SK-N-SH (cell line): ENCODE measurements around the gene CDHR3. TPM values are rescaled to one million over a fixed set of nuclear protein-coding genes. Genes with fewer than 3 reads are reported as not detected.

Source experiments
- CTCF ChIA-PET: fragments of 300-600, 350-600 bp; formaldehyde crosslinking; extraction: SDS; loops from one replicate; lab custom pipeline; 2021; lab: Yijun Ruan, JAX
- POLR2A ChIA-PET: fragments of 350-600 bp; sonication (Branson Sonifier 250); formaldehyde crosslinking; extraction: SDS; loops from one replicate; lab custom pipeline; 2020; ENCODE audit warnings: antibody characterized with exemption, inconsistent platforms; lab: Yijun Ruan, JAX
- DNase-seq: peaks from one replicate; pipeline ENCODE4 v3.0.0; 2012
- H2AFZ ChIP-seq: fragments of 200-600 bp; sonication (generic); 2 replicates; pipeline ENCODE4 v1.8.1; 2016; ENCODE audit warnings: antibody characterized with exemption, mild to moderate bottlenecking, low read depth
- H3F3A ChIP-seq: fragments of 200-600 bp; sonication (generic); replicated peaks from 2 replicates; pipeline ENCODE3; 2016; ENCODE audit warnings: antibody characterized with exemption, mild to moderate bottlenecking; ENCODE audit not compliant: insufficient read depth
- H3K27ac ChIP-seq, 2 experiments: fragments of 200-500 bp in 1 of 2; fragments of 200-600 bp in 1 of 2; sonication (Bioruptor generic) in 1 of 2; sonication (generic), shearing (Covaris generic) in 1 of 2; 2 replicates each; pipeline versions ENCODE4 v1.5.1 to v1.6.1; 2014 to 2016; ENCODE audit warnings: low read depth in 2 of 2, inconsistent platforms in 1 of 2, low read length in 1 of 2, mild to moderate bottlenecking in 1 of 2, mixed read lengths in 1 of 2
- H3K27me3 ChIP-seq: fragments of 200-600 bp; sonication (generic), shearing (Covaris generic); 2 replicates; pipeline ENCODE4 v1.6.1; 2016; ENCODE audit warnings: mixed run types; ENCODE audit not compliant: insufficient read depth
- H3K36me3 ChIP-seq, 2 experiments: fragments of 200-500 bp in 1 of 2; fragments of 200-600 bp in 1 of 2; sonication (Bioruptor generic) in 1 of 2; sonication (generic) in 1 of 2; replicated peaks in 1 of 2; 2 replicates each; pipeline versions ENCODE3 to v1.5.1; 2014 to 2016; ENCODE audit warnings: low read length in 1 of 2, mild to moderate bottlenecking in 1 of 2; ENCODE audit not compliant: insufficient read depth in 2 of 2, control insufficient read depth in 1 of 2
- H3K4me1 ChIP-seq, 2 experiments: fragments of 200-500 bp in 1 of 2; fragments of 200-600 bp in 1 of 2; sonication (Bioruptor generic) in 1 of 2; sonication (generic), shearing (Covaris generic) in 1 of 2; 2 replicates each; pipeline versions ENCODE4 v1.5.1 to v1.6.1; 2014 to 2016; ENCODE audit warnings: low read depth in 1 of 2, low read length in 1 of 2, mixed run types in 1 of 2; ENCODE audit not compliant: insufficient read depth in 2 of 2, control insufficient read depth in 1 of 2
- H3K4me2 ChIP-seq: fragments of 200-600 bp; sonication (generic), shearing (Covaris generic); 2 replicates; pipeline ENCODE4 v1.6.1; 2017; ENCODE audit warnings: mixed run types
- H3K4me3 ChIP-seq, 2 experiments: fragments of 200-500 bp in 1 of 2; fragments of 200-600 bp in 1 of 2; sonication (Bioruptor generic) in 1 of 2; sonication (generic), shearing (Covaris generic) in 1 of 2; 2 replicates each; pipeline versions ENCODE4 v1.5.1 to v1.8.1; 2014 to 2016; ENCODE audit warnings: low read depth in 2 of 2, inconsistent platforms in 1 of 2, low read length in 1 of 2, mild to moderate bottlenecking in 1 of 2, mixed read lengths in 1 of 2, moderate library complexity in 1 of 2
- H3K79me2 ChIP-seq: fragments of 200-600 bp; sonication (generic); 2 replicates; pipeline ENCODE4 v1.8.1; 2017; ENCODE audit warnings: mild to moderate bottlenecking; ENCODE audit not compliant: insufficient read depth
- H3K9ac ChIP-seq: fragments of 200-600 bp; sonication (generic); 2 replicates; pipeline ENCODE4 v1.6.1; 2017; ENCODE audit warnings: mixed run types
- H3K9me2 ChIP-seq: fragments of 200-600 bp; sonication (generic); 2 replicates; pipeline ENCODE4 v1.6.1; 2017; ENCODE audit warnings: mixed run types
- H3K9me3 ChIP-seq: fragments of 200-600 bp; sonication (generic); 2 replicates; pipeline ENCODE4 v1.6.1; 2017; ENCODE audit warnings: mixed run types, mild to moderate bottlenecking, moderate library complexity
- H4K20me1 ChIP-seq: fragments of 200-600 bp; sonication (generic); 2 replicates; pipeline ENCODE4 v1.6.1; 2017; ENCODE audit warnings: mild to moderate bottlenecking, mixed run types; ENCODE audit not compliant: insufficient read depth
- ELF1 ChIP-seq: IDR thresholded peaks from 2 replicates; pipeline ENCODE4 v1.4.0; 2012
- EZH2phosphoT487 ChIP-seq: fragments of 200-600 bp; sonication (generic); IDR thresholded peaks from 2 replicates; pipeline ENCODE4 v1.6.1; 2017; ENCODE audit warnings: low read depth, mixed run types, mild to moderate bottlenecking, antibody characterized with exemption, moderate library complexity, borderline replicate concordance
- FOSL2 ChIP-seq: IDR thresholded peaks from 2 replicates; pipeline ENCODE4 v1.4.0; 2012; ENCODE audit warnings: low read depth, mild to moderate bottlenecking, moderate library complexity, borderline replicate concordance
- FOXJ3 ChIP-seq: sonication (generic); formaldehyde crosslinking; IDR thresholded peaks from 2 replicates; pipeline ENCODE4 v1.5.1; 2020; ENCODE audit warnings: mild to moderate bottlenecking, missing genetic modification reagents
- FOXM1 ChIP-seq: IDR thresholded peaks from 2 replicates; pipeline ENCODE4 v1.4.0; 2012; ENCODE audit warnings: low read depth, mild to moderate bottlenecking
- GABPA ChIP-seq: IDR thresholded peaks from 2 replicates; pipeline ENCODE4 v1.4.0; 2012; ENCODE audit warnings: low read depth, mild to moderate bottlenecking
- GATA2 ChIP-seq: sonication (generic); formaldehyde crosslinking; IDR thresholded peaks from 2 replicates; pipeline ENCODE4 v1.5.0; 2020; ENCODE audit warnings: mild to moderate bottlenecking, missing genetic modification reagents
- IRF3 ChIP-seq: fragments of 150-350 bp; IDR thresholded peaks from 2 replicates; pipeline ENCODE4 v1.6.1; 2016; ENCODE audit warnings: mild to moderate bottlenecking, low read depth, low read length
- MAX ChIP-seq: IDR thresholded peaks from 2 replicates; pipeline ENCODE4 v1.4.0; 2012; ENCODE audit warnings: low read depth
- MEF2A ChIP-seq: IDR thresholded peaks from 2 replicates; pipeline ENCODE4 v1.4.0; 2012; ENCODE audit warnings: low read depth, borderline replicate concordance
- MXI1 ChIP-seq: IDR thresholded peaks from 2 replicates; pipeline ENCODE4 v1.6.1; 2012; ENCODE audit warnings: mild to moderate bottlenecking, low read depth, low read length, improper control_type of control experiment
- NFIC ChIP-seq: IDR thresholded peaks from 2 replicates; pipeline ENCODE4 v1.4.0; 2012; ENCODE audit warnings: borderline replicate concordance
- NRF1 ChIP-seq: IDR thresholded peaks from 2 replicates; pipeline ENCODE4 v1.6.1; 2012; ENCODE audit warnings: low read depth, mild to moderate bottlenecking, low read length
- RCOR1 ChIP-seq: fragments of 150-350 bp; IDR thresholded peaks from 2 replicates; pipeline ENCODE4 v1.6.1; 2017; ENCODE audit warnings: antibody characterized with exemption, low read length
- RFX5 ChIP-seq: IDR thresholded peaks from 2 replicates; pipeline ENCODE4 v1.6.1; 2012; ENCODE audit warnings: mild to moderate bottlenecking, improper control_type of control experiment, low read length
- RXRA ChIP-seq: IDR thresholded peaks from 2 replicates; pipeline ENCODE4 v1.4.0; 2012; ENCODE audit warnings: low read depth, mild to moderate bottlenecking, borderline replicate concordance
- SMC3 ChIP-seq: IDR thresholded peaks from 2 replicates; pipeline ENCODE4 v1.6.1; 2012; ENCODE audit warnings: low read depth, low read length, improper control_type of control experiment
- WGBS: methylation state at CpG from one replicate; pipeline ENCODE4 v1.1.6; 2017; ENCODE audit warnings: low lambda C conversion rate; 5-methylcytosine and 5-hydroxymethylcytosine counted together
- polyA plus RNA-seq, 3 experiments: library from polyadenylated mRNA; depleted of rRNA; stranded (reverse); fragments of >200 nt; gene quantifications; 2 replicates each; pipeline ENCODE4 v1.2.3, GENCODE V29; 2012
- TF ChIP-seq, protein P1 (sequence below): IDR thresholded peaks from 2 replicates; pipeline ENCODE4 v1.4.0; 2012; ENCODE audit warnings: low read depth, borderline replicate concordance

CDHR3 gene
- polyA plus RNA-seq, 1 of the 3 experiments (the other 2 are of a cell fraction): 7.5 TPM

DNA sequence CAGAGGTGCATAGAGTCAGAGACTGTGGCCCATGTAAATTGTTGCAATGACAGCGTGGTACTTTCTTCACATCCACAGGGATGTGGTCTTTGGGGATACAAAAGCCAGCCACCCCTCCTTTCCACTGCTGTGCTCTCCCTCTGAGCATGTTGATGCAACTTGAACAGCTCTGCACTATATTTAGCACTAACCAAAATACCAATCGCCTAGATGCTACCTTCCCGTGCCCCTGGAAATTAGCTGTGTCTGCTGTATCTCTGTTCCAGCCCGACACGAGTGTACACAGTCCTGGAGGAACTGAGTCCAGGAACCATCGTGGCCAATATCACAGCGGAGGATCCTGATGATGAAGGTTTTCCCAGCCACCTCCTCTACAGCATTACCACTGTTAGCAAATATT lies 38.1 kb downstream of the CDHR3 start:
- ChIA-PET POLR2A (no interaction called here), CTCF (interaction anchor here (0.8 to 1.5 kb wide), 3 partner anchors 9 to 153 kb away, joined by 3 to 5 read pairs (median 4); no protein-coding TSS in a partner anchor)
- Histone ChIP-seq H4K20me1 (no peaks in the 10 kb centered on the region), H3K9ac (no peak overlapping the region), H3K4me2 (no peak overlapping the region), H3K9me2 (no peaks in the 10 kb centered on the region), H2AFZ (no peak overlapping the region), H3K27ac (no peak overlapping the region), H3K4me3 (no peak overlapping the region), H3K4me1 (peaks cover 0 to 9% of the 10 kb centered on the region in 2 experiments; a peak in 1 of 4 replicates), H3K9me3 (no peaks in the 10 kb centered on the region), H3K79me2 (no peaks in the 10 kb centered on the region), H3F3A (no peaks in the 10 kb centered on the region), H3K36me3 (no peaks in the 10 kb centered on the region), H3K27me3 (no peaks in the 10 kb centered on the region; the same call in 1 of the 2 replicates)
- TF ChIP-seq IRF3 (no peak), FOSL2 (no peak), RFX5 (no peak), EZH2phosphoT487 (no peak), NRF1 (no peak), MEF2A (no peak)
- TF ChIP-seq, protein P1, sequence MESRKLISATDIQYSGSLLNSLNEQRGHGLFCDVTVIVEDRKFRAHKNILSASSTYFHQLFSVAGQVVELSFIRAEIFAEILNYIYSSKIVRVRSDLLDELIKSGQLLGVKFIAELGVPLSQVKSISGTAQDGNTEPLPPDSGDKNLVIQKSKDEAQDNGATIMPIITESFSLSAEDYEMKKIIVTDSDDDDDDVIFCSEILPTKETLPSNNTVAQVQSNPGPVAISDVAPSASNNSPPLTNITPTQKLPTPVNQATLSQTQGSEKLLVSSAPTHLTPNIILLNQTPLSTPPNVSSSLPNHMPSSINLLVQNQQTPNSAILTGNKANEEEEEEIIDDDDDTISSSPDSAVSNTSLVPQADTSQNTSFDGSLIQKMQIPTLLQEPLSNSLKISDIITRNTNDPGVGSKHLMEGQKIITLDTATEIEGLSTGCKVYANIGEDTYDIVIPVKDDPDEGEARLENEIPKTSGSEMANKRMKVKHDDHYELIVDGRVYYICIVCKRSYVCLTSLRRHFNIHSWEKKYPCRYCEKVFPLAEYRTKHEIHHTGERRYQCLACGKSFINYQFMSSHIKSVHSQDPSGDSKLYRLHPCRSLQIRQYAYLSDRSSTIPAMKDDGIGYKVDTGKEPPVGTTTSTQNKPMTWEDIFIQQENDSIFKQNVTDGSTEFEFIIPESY: no peak
- 77% methylated on average over 7 of the region's 7 CpGs for WGBS
- no peak for DNase-seq

DNA sequence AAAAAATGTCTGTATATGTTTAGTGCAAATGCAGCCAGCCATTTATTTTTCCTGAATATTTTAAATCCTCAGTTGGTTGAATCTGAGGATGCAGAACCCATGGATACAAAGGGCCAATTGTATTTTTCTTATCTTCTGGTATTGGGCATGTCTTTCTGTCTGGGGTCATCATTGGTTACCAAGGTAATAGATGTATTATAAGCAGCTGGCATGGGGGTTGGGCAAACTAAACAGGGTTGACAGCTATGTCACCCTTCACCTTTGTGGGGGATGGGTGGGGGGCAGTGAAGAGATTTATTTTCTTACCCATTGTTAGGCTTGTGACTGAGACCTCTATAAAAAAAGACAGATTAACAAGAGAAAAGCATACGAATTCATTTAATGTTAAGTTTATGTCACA lies 38.8 kb downstream of the CDHR3 start:
- 67% methylated on average over 1 of the region's 1 CpG for WGBS
- no peak for TF ChIP-seq FOSL2
- TF ChIP-seq MAX: no peak
- TF ChIP-seq ELF1: no peak
- TF ChIP-seq RXRA: no peak
- no peak for TF ChIP-seq FOXM1
- no peak for TF ChIP-seq FOXJ3 (CRISPR knock-in tag)
- TF ChIP-seq GABPA: no peak
- TF ChIP-seq EZH2phosphoT487: no peak
- TF ChIP-seq RCOR1: no peak
- TF ChIP-seq NFIC: no peak
- TF ChIP-seq, protein P1: no peak
- TF ChIP-seq SMC3: no peak
- TF ChIP-seq MXI1: no peak
- no peak for TF ChIP-seq GATA2 (CRISPR knock-in tag)
- peaks cover 0 to 9% of the 10 kb centered on the region in 2 experiments; a peak in 1 of 4 replicates for H3K4me1 ChIP-seq

More for the DNA sequence above, 38.8 kb downstream of the CDHR3 start:
- Histone ChIP-seq H3K9me2 (no peaks in the 10 kb centered on the region), H3K4me2 (no peak overlapping the region), H3K36me3 (no peaks in the 10 kb centered on the region), H4K20me1 (no peaks in the 10 kb centered on the region), H3K9me3 (no peaks in the 10 kb centered on the region), H3F3A (no peaks in the 10 kb centered on the region), H3K4me3 (no peak overlapping the region), H3K27ac (no peak overlapping the region), H2AFZ (no peak overlapping the region), H3K9ac (no peak overlapping the region), H3K79me2 (no peaks in the 10 kb centered on the region), H3K27me3 (no peaks in the 10 kb centered on the region; the same call in 1 of the 2 replicates)
- no peak for DNase-seq
- ChIA-PET CTCF (interaction anchor here (1.5 to 1.6 kb wide), 2 partner anchors 39 to 67 kb away, joined by 3 to 5 read pairs; no protein-coding TSS in a partner anchor), POLR2A (no interaction called here)
